HS-27A (cell line): Measurements from ENCODE around the gene SNAP23.
A peak's percentile ranks its signal among the peaks of the same experiment; 100 is the strongest.

Source experiments
- DNase-seq: peaks from one replicate; pipeline ENCODE4 v3.0.0-alpha.2; 2012; ENCODE audit warnings: low read depth, missing footprints

SNAP23 gene

DNA sequence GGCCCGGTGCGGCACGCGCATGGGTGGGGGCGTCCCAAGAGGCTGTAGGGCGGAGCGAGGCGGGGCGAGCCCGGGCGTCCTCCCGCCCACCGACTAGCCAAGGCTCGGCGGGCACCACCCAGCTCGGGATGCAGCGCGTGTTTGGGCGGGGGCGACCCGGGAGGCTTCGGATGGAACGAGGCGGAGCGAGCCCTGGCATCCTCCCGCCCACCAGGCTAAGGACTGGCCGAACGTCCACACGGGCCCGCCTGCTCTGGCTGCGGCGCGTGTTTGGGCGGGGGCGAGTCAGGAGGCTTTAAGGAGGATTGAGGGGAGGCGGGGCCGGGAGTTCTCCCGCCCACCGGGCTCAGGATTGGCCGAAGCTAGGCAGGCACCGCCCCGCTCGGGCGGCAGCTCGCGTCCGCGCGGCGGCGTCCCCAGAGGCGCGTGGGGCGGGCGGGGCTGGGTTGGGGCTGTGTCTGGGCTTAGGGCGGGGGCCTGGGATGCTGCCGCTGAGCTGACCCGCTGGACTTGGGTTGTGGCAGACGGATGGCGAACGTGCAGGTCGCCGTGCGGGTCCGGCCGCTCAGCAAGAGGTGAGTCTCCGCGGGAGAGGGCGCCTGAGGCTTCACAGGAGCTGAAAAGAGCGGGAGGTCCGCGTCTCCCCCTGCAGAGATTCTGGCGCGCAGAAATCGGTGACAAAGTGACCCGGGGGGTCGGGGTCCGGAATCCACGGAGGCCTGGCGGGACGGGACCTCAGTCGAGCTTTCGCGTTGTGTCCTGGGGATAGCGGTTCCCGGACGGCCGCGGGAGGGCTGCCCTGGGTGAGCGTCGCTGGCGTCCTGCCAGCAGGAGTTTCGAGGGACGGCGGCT is 80.0 kb downstream of the SNAP23 start, which contains the start of gene STARD9:
STARD9 (plus strand) TSS at position 419 of the 852 bp plus-strand sequence; CDS start at position 529, 110 bp downstream.
- DNase-seq, result peak; percentile 95

DNA sequence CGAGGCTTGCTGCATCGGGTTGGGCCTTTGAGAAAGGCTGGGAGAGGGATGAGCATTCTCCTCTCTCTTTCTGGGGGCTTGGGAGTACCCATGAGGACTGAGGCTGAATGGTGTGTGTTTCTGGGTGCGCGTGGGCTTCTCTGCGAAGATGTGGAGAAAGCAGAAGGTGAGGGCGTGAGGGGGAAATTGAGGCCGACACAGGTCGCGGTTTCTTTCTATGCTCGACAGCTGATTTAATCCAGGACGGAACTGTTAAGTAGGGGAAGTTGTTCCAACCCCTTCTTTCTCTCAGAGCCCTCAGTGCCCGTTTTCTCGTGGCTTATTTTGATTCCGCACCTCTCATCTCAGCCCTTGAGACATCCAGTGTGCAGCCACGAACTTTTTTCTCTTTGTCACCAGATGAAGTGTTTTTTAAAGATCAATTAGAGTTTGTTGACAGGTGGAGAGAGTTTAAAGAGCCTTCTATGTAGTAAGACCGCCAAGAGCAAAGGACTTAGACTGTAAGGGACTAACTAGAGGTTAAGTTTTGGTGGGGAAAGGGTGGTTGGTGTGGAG is 80.7 kb downstream of the SNAP23 start:
- DNase-seq, result no peak

DNA sequence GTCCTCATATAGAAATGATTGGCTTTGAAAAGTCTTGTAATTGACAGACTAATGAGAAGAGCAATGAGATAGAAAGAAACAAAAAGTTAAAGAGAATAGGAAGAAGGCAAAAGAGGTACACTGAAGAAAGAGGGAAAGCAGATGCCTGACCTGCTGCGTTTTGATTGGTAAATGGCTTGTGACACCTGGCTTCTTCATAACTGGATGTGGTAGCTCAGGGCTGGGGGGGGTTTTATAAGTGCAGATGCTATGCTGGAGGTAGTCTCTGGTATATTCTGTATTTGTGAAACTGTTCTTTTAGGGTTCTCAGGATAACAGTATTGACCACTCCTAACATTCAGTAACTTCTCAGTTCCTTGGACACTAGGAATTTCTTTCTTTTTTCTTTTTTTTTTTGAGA is 81.3 kb downstream of the SNAP23 start:
- DNase-seq, result no peak

DNA sequence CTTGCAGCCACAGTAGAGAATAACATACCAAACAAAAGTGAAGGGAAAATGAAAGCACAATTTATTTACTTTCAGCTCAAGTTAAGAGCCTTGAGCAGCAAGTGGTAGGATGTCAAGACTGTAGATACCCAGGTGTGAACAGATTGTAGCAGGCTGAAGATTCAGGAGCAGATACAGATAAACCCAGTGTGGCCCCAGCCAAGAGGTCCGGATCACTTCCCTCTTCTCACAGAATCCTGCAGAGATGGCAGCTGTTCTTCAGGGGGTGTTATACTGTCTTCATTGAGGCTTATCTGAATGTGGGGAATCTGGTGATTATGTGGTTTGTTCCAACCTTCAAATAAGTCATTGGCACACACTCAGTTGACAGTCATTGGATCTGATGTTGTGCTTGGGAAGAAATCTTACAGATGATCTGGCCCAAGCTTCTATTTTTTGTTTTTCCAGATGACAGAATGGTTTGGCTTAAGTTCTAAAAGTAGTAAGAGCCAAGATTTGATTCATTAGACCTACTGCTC is 82.1 kb downstream of the SNAP23 start:
- DNase-seq, result no peak

- DNase-seq, result no peak
Observed at GRCh38 chr15:42578984-42579537, 83.6 kb downstream of the SNAP23 start.

DNA sequence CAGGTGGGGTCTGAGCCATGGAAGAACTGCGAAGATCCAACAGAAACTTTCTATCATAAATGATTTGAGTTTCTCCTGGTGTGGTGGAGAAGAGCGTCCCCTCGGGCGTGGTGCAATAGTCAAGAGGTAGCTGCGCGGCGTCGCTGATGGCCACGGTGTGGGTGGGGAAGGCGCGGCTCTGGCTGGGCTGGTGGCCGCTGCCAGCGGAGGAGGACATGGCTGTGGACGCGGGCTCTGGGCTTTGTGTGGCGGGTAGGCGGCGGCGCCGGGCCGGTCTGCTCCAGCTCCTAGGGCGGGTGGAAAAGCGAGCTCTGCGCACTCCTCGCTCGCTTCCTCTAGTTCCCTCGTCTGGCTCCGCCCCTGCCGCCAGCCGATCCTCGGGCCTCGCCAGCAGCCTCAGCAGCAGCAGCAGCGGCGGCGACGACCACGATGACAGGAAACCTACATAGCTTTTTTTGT is 85.9 kb downstream of the SNAP23 start:
- no peak for DNase-seq
